GM21737 (cell line): ENCODE results near the gene GNG7.
"Not testable (repeated sequence)": the region's sequence is repeated elsewhere in the genome, so short reads cannot be mapped to it uniquely, and the experiment has no call there.

Source experiments
- ATAC-seq: cut with Tn5 transposase; IDR thresholded peaks from one replicate; pipeline ENCODE4 v1.9.1; 2021; ENCODE audit warnings: mild to moderate bottlenecking, moderate library complexity; ENCODE audit not compliant: unreplicated experiment

The GNG7 gene

GRCh38 chr19:2714102-2714501 lies 11.6 kb upstream of the GNG7 start:
- ATAC-seq, result not testable (repeated sequence)

GRCh38 chr19:2713170-2713569 lies 10.7 kb upstream of the GNG7 start:
- ATAC-seq, result not testable (repeated sequence)

- ATAC-seq, result no peak
Measured at GRCh38 chr19:2711875-2712205, 9.3 kb upstream of the GNG7 start.

GRCh38 chr19:2711172-2711874 lies 8.8 kb upstream of the GNG7 start:
- ATAC-seq, result no peak

- no peak for ATAC-seq
Measured at GRCh38 chr19:2706251-2706650, 3.8 kb upstream of the GNG7 start.

GRCh38 chr19:2703691-2704216 lies 1.3 kb upstream of the GNG7 start:
- ATAC-seq, result no peak

- no peak for ATAC-seq
Measured at GRCh38 chr19:2703077-2703437, 563 bp upstream of the GNG7 start.

GRCh38 chr19:2701361-2702169 lies 929 bp downstream of the GNG7 start:
- no peak for ATAC-seq

GRCh38 chr19:2700660-2701360 lies 1.7 kb downstream of the GNG7 start:
- ATAC-seq, result no peak

GRCh38 chr19:2699413-2700140 lies 2.9 kb downstream of the GNG7 start:
- no peak for ATAC-seq

GRCh38 chr19:2694196-2694595 lies 8.3 kb downstream of the GNG7 start:
- ATAC-seq, result no peak

GRCh38 chr19:2693492-2694160 lies 8.9 kb downstream of the GNG7 start:
- ATAC-seq, result no peak

GRCh38 chr19:2691951-2692350 lies 10.5 kb downstream of the GNG7 start:
- ATAC-seq, result no peak

- no peak for ATAC-seq
Measured at GRCh38 chr19:2690856-2691255, 11.6 kb downstream of the GNG7 start.

- no peak for ATAC-seq
Measured at GRCh38 chr19:2686360-2686759, 16.1 kb downstream of the GNG7 start.

GRCh38 chr19:2685204-2685704 lies 17.2 kb downstream of the GNG7 start:
- ATAC-seq, result no peak

- no peak for ATAC-seq
Measured at GRCh38 chr19:2683430-2684003, 19.0 kb downstream of the GNG7 start.

GRCh38 chr19:2680808-2681207 lies 21.7 kb downstream of the GNG7 start:
- ATAC-seq, result no peak

- no peak for ATAC-seq
Measured at GRCh38 chr19:2679439-2679838, 23.1 kb downstream of the GNG7 start.

- ATAC-seq, result not testable (repeated sequence)
Measured at GRCh38 chr19:2678948-2679347, 23.5 kb downstream of the GNG7 start.
